IMR-90 (cell line): ENCODE measurements around the gene SPATC1L. TPM values are rescaled to one million over a fixed set of nuclear protein-coding genes. Genes with fewer than 3 reads are reported as not detected.

Experiments used
- ATAC-seq: fragments of 200-7000 bp; cut with Tn5 transposase; 2 replicates; pipeline ENCODE4 v1.9.1; 2020; ENCODE audit warnings: low read depth, mild to moderate bottlenecking, moderate library complexity
- BruUV-seq: library from RNA; stranded (reverse); fragments of 400-500 nt; replicated peaks from 2 replicates; lab custom pipeline; 2021; lab: Mats Ljungman, UMichigan
- CTCF ChIA-PET: fragments of 300-600 bp; formaldehyde crosslinking; extraction: SDS; loops from one replicate; lab custom pipeline; 2021; ENCODE audit warnings: antibody characterized with exemption; lab: Yijun Ruan, JAX
- POLR2A ChIA-PET: fragments of 300-600 bp; sonication (Branson Sonifier 250); formaldehyde crosslinking; loops from one replicate; lab custom pipeline; 2022; ENCODE audit warnings: antibody characterized with exemption; ENCODE audit not compliant: unreplicated experiment; lab: Charles Lee
- DNase-seq: peaks from one replicate; pipeline ENCODE4 v3.0.0; 2013
- H2AFZ ChIP-seq: replicated peaks from 2 replicates; pipeline ENCODE3; 2013; ENCODE audit warnings: low read length, mild to moderate bottlenecking; ENCODE audit not compliant: poor library complexity
- H2AK5ac ChIP-seq: 2 replicates; pipeline ENCODE4 v1.6.1; 2013; ENCODE audit warnings: low read depth, low read length, inconsistent platforms
- H2AK9ac ChIP-seq: replicated peaks from 2 replicates; pipeline ENCODE3; 2013; ENCODE audit warnings: mild to moderate bottlenecking, low read depth, low read length, moderate library complexity; ENCODE audit not compliant: poor library complexity
- H2BK120ac ChIP-seq: 2 replicates; pipeline ENCODE4 v1.6.1; 2013; ENCODE audit warnings: low read depth, low read length, inconsistent platforms
- H2BK15ac ChIP-seq: 3 replicates; pipeline ENCODE4 v1.6.1; 2013; ENCODE audit warnings: low read depth, low read length, inconsistent platforms
- H2BK20ac ChIP-seq: 2 replicates; pipeline ENCODE4 v1.6.1; 2013; ENCODE audit warnings: low read depth, mild to moderate bottlenecking, inconsistent platforms, low read length, moderate library complexity
- H2BK5ac ChIP-seq: 2 replicates; pipeline ENCODE4 v1.6.1; 2013; ENCODE audit warnings: mild to moderate bottlenecking, low read depth, low read length, inconsistent platforms; ENCODE audit not compliant: poor library complexity, severe bottlenecking
- H3K14ac ChIP-seq: replicated peaks from 2 replicates; pipeline ENCODE4 v1.6.1; 2013; ENCODE audit warnings: low read depth, low read length, inconsistent platforms
- H3K18ac ChIP-seq: 2 replicates; pipeline ENCODE4 v1.6.1; 2013; ENCODE audit warnings: low read depth, low read length, control low read depth
- H3K23ac ChIP-seq: 2 replicates; pipeline ENCODE4 v1.6.1; 2013; ENCODE audit warnings: low read depth, low read length, inconsistent platforms
- H3K27ac ChIP-seq: 2 replicates; pipeline ENCODE4 v1.5.1; 2013; ENCODE audit warnings: mild to moderate bottlenecking, control low read depth, low read length; ENCODE audit not compliant: insufficient read depth
- H3K27me3 ChIP-seq: 2 replicates; pipeline ENCODE4 v1.6.1; 2013; ENCODE audit warnings: low read length; ENCODE audit not compliant: control insufficient read depth, insufficient read depth
- H3K36me3 ChIP-seq: 2 replicates; pipeline ENCODE4 v1.6.1; 2013; ENCODE audit warnings: low read length, mixed read lengths; ENCODE audit not compliant: control insufficient read depth, insufficient read depth
- H3K4ac ChIP-seq: 2 replicates; pipeline ENCODE4 v1.6.1; 2013; ENCODE audit warnings: low read depth, low read length, inconsistent platforms
- H3K4me1 ChIP-seq: 2 replicates; pipeline ENCODE4 v1.6.1; 2013; ENCODE audit warnings: low read length, mixed read lengths; ENCODE audit not compliant: control insufficient read depth, insufficient read depth
- H3K4me2 ChIP-seq: 2 replicates; pipeline ENCODE4 v1.6.1; 2013; ENCODE audit warnings: low read depth, mild to moderate bottlenecking, control low read depth, low read length, moderate library complexity
- H3K4me3 ChIP-seq: 2 replicates; pipeline ENCODE4 v1.5.1; 2013; ENCODE audit warnings: low read depth, mild to moderate bottlenecking, control low read depth, low read length, moderate library complexity; ENCODE audit not compliant: insufficient read depth
- H3K56ac ChIP-seq: 2 replicates; pipeline ENCODE4 v1.6.1; 2013; ENCODE audit warnings: low read length, inconsistent platforms; ENCODE audit not compliant: insufficient read depth; ENCODE audit errors: extremely low read depth
- H3K79me1 ChIP-seq, 2 experiments: 2 replicates each; pipeline ENCODE4 v1.6.1; 2013; ENCODE audit warnings: low read length in 2 of 2, inconsistent platforms in 1 of 2, low read depth in 1 of 2
- H3K9ac ChIP-seq: 2 replicates; pipeline ENCODE4 v1.6.1; 2013; ENCODE audit warnings: low read depth, low read length, control low read depth
- H3K9me1 ChIP-seq: 2 replicates; pipeline ENCODE4 v1.6.1; 2013; ENCODE audit warnings: low read length, inconsistent platforms; ENCODE audit not compliant: insufficient read depth
- H3K9me3 ChIP-seq: 2 replicates; pipeline ENCODE4 v1.6.1; 2013; ENCODE audit warnings: low read length; ENCODE audit not compliant: control insufficient read depth, insufficient read depth
- H4K20me1 ChIP-seq: 2 replicates; pipeline ENCODE4 v1.6.1; 2013; ENCODE audit warnings: low read length, inconsistent platforms; ENCODE audit not compliant: insufficient read depth
- H4K5ac ChIP-seq: 2 replicates; pipeline ENCODE4 v1.6.1; 2013; ENCODE audit warnings: mild to moderate bottlenecking, low read depth, low read length, control low read depth
- H4K8ac ChIP-seq, 2 experiments: 2 replicates each; pipeline ENCODE4 v1.6.1; 2013; ENCODE audit warnings: low read depth in 2 of 2, low read length in 2 of 2, control low read depth in 1 of 2, inconsistent platforms in 1 of 2
- H4K91ac ChIP-seq: 2 replicates; pipeline ENCODE4 v1.6.1; 2013; ENCODE audit warnings: low read depth, low read length, inconsistent platforms; ENCODE audit not compliant: insufficient read depth
- BHLHE40 ChIP-seq: fragments of 150-350 bp; IDR thresholded peaks from 2 replicates; pipeline ENCODE4 v1.6.1; 2016; ENCODE audit warnings: mild to moderate bottlenecking, low read depth, low read length
- CEBPB ChIP-seq: IDR thresholded peaks from 2 replicates; pipeline ENCODE4 v1.6.1; 2012; ENCODE audit warnings: low read depth, low read length, improper control_type of control experiment
- CHD1 ChIP-seq: IDR thresholded peaks from 2 replicates; pipeline ENCODE4 v1.6.1; 2012; ENCODE audit warnings: low read depth, low read length, improper control_type of control experiment
- CTCF ChIP-seq: conservative IDR thresholded peaks from 2 replicates; pipeline ENCODE4 v1.5.1; 2012; ENCODE audit warnings: mild to moderate bottlenecking, low read depth, low read length, improper control_type of control experiment
- FOS ChIP-seq: fragments of 150-350 bp; IDR thresholded peaks from 2 replicates; pipeline ENCODE4 v1.6.1; 2016; ENCODE audit warnings: low read depth, low read length
- MAFK ChIP-seq: IDR thresholded peaks from 2 replicates; pipeline ENCODE4 v1.6.1; 2012; ENCODE audit warnings: low read depth, low read length, improper control_type of control experiment
- MAZ ChIP-seq: IDR thresholded peaks from 2 replicates; pipeline ENCODE4 v1.6.1; 2012; ENCODE audit warnings: low read depth, mild to moderate bottlenecking, low read length, improper control_type of control experiment, moderate library complexity, borderline replicate concordance
- MXI1 ChIP-seq: IDR thresholded peaks from 2 replicates; pipeline ENCODE4 v1.6.1; 2012; ENCODE audit warnings: low read depth, mild to moderate bottlenecking, low read length, moderate library complexity, borderline replicate concordance
- NFE2L2 ChIP-seq: fragments of 150-350 bp; IDR thresholded peaks from 2 replicates; pipeline ENCODE4 v1.6.1; 2016; ENCODE audit warnings: low read depth, mild to moderate bottlenecking, low read length
- POLR2A ChIP-seq: IDR thresholded peaks from 2 replicates; pipeline ENCODE4 v1.6.1; 2012; ENCODE audit warnings: mild to moderate bottlenecking, low read depth, low read length
- RAD21 ChIP-seq: IDR thresholded peaks from 2 replicates; pipeline ENCODE4 v1.6.1; 2012; ENCODE audit warnings: low read length, improper control_type of control experiment
- RCOR1 ChIP-seq: IDR thresholded peaks from 2 replicates; pipeline ENCODE4 v1.6.1; 2012; ENCODE audit warnings: mild to moderate bottlenecking, low read length, improper control_type of control experiment; ENCODE audit not compliant: insufficient replicate concordance
- RFX5 ChIP-seq: IDR thresholded peaks from 2 replicates; pipeline ENCODE4 v1.8.0; 2012; ENCODE audit warnings: low read depth, mild to moderate bottlenecking, low read length, moderate library complexity
- SMC3 ChIP-seq: fragments of 150-350 bp; IDR thresholded peaks from 2 replicates; pipeline ENCODE4 v1.6.1; 2016; ENCODE audit warnings: low read depth, mild to moderate bottlenecking, antibody characterized with exemption, low read length, moderate library complexity
- WGBS, 2 experiments: methylation state at CpG; one replicate each; pipeline versions ENCODE4 v1.1.5 to v1.1.7; 2013; ENCODE audit warnings: missing lambda C conversion rate in 2 of 2; ENCODE audit not compliant: insufficient read length in 1 of 2; ENCODE audit errors: extremely low coverage in 2 of 2; 5-methylcytosine and 5-hydroxymethylcytosine counted together
- dilution Hi-C: fragments of 300-500 bp; cut with HindIII; formaldehyde crosslinking; loops from one replicate; pipeline ENCODE4 v1.14.3; 2018; ENCODE audit warnings: low sequenced_read_pairs; ENCODE audit not compliant: unreplicated experiment
- in situ Hi-C: fragments of 300-500 bp; cut with MboI; formaldehyde crosslinking; loops from 3 replicates; pipeline ENCODE4 v1.14.3; 2019; ENCODE audit warnings: low sequenced_read_pairs, inconsistent platforms, mixed read lengths
- intact Hi-C: fragments of 100-400 bp; cut with micrococcal nuclease; formaldehyde crosslinking; loops from 2 replicates; pipeline ENCODE4 v1.10.0; 2022
- polyA plus RNA-seq, 3 experiments: library from polyadenylated mRNA; depleted of rRNA; stranded (reverse); fragments of >200 nt; gene quantifications; 2 replicates each; pipeline ENCODE4 v1.2.3, GENCODE V29; 2012; ENCODE audit warnings: low replicate concordance in 1 of 3
- total RNA-seq: library from RNA; depleted of rRNA; stranded (reverse); fragments of >200 nt; gene quantifications from 2 replicates; pipeline ENCODE4 v1.2.3, GENCODE V29; 2012
- TF ChIP-seq, protein P1 (sequence below): fragments of 150-350 bp; IDR thresholded peaks from 2 replicates; pipeline ENCODE4 v1.6.1; 2016; ENCODE audit warnings: low read depth, mild to moderate bottlenecking, low read length, moderate library complexity, borderline replicate concordance
- TF ChIP-seq, protein P2 (sequence below): fragments of 150-350 bp; IDR thresholded peaks from 2 replicates; pipeline ENCODE4 v1.6.1; 2017; ENCODE audit warnings: mild to moderate bottlenecking, antibody characterized with exemption, low read length, low read depth

The SPATC1L gene
- total and polyA plus RNA-seq, 2 of the 4 experiments (the other 2 are of a cell fraction): 3.8 to 17.2 TPM

- in situ Hi-C loops: no loop called here
- no peak overlapping the region for H3K56ac ChIP-seq
- H4K8ac ChIP-seq: no peak overlapping the region
- ChIA-PET POLR2A (no interaction called here), CTCF (no interaction called here)
- H3K9ac ChIP-seq: no peak overlapping the region
- H2BK20ac ChIP-seq: no peak overlapping the region
- intact Hi-C loops: no loop called here
- no peak overlapping the region for H2AK5ac ChIP-seq
- H3K9me3 ChIP-seq: no peaks in the 10 kb centered on the region
- dilution Hi-C loops: no loop called here
- no peak overlapping the region for H4K5ac ChIP-seq
- H3K27ac ChIP-seq: no peak overlapping the region
- DNase-seq: no peak
- no CpG with 5 or more reads among the region's 7 CpGs for WGBS, 2 experiments
- BruUV-seq: no TSS peak
- no peak overlapping the region for H3K23ac ChIP-seq
- H3K18ac ChIP-seq: no peak overlapping the region
- H3K4me1 ChIP-seq: peaks cover 9% of the 10 kb centered on the region
- no peak overlapping the region for H2AK9ac ChIP-seq
- H3K4me2 ChIP-seq: no peak overlapping the region
- H3K79me1 ChIP-seq: peaks cover 17 to 72% of the 10 kb centered on the region in 2 experiments
- H3K36me3 ChIP-seq: peaks cover 28% of the 10 kb centered on the region
- H3K14ac ChIP-seq: no peak overlapping the region
- TF ChIP-seq FOS: no peak
- TF ChIP-seq MAFK: no peak
- no peak for TF ChIP-seq MAZ
- no peak for TF ChIP-seq RCOR1
- TF ChIP-seq CHD1: no peak
- no peak for TF ChIP-seq RAD21
- TF ChIP-seq NFE2L2: no peak
- no peak for TF ChIP-seq BHLHE40
- no peak for TF ChIP-seq POLR2A
- no peak for TF ChIP-seq CTCF
- no peak for TF ChIP-seq MXI1
- TF ChIP-seq RFX5: no peak
- TF ChIP-seq CEBPB: no peak
- TF ChIP-seq, protein P1, sequence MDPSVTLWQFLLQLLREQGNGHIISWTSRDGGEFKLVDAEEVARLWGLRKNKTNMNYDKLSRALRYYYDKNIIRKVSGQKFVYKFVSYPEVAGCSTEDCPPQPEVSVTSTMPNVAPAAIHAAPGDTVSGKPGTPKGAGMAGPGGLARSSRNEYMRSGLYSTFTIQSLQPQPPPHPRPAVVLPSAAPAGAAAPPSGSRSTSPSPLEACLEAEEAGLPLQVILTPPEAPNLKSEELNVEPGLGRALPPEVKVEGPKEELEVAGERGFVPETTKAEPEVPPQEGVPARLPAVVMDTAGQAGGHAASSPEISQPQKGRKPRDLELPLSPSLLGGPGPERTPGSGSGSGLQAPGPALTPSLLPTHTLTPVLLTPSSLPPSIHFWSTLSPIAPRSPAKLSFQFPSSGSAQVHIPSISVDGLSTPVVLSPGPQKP: no peak
- TF ChIP-seq, protein P2, sequence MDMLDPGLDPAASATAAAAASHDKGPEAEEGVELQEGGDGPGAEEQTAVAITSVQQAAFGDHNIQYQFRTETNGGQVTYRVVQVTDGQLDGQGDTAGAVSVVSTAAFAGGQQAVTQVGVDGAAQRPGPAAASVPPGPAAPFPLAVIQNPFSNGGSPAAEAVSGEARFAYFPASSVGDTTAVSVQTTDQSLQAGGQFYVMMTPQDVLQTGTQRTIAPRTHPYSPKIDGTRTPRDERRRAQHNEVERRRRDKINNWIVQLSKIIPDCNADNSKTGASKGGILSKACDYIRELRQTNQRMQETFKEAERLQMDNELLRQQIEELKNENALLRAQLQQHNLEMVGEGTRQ: no peak
- no peak for TF ChIP-seq SMC3
- ATAC-seq: no peak
- H3K4ac ChIP-seq: no peak overlapping the region
- no peak overlapping the region for H3K4me3 ChIP-seq
- peaks cover 8% of the 10 kb centered on the region for H3K9me1 ChIP-seq
- no peak overlapping the region for H2AFZ ChIP-seq
- H3K27me3 ChIP-seq: no peaks in the 10 kb centered on the region
- H2BK5ac ChIP-seq: no peak overlapping the region
- H2BK15ac ChIP-seq: no peak overlapping the region
- H2BK120ac ChIP-seq: no peak overlapping the region
- H4K91ac ChIP-seq: no peak overlapping the region
- peaks cover 34% of the 10 kb centered on the region; the same call in 1 of the 2 replicates for H4K20me1 ChIP-seq
Measured at GRCh38 chr21:46223217-46223616, 39.0 kb upstream of the SPATC1L start.
